GM12874 (cell line): ENCODE measurements around the gene MSI2.
A peak's percentile ranks its signal among the peaks of the same experiment; 100 is the strongest.

Source experiments
- TF ChIP-seq, protein P1 (sequence below): IDR thresholded peaks from 2 replicates; pipeline ENCODE4 v1.5.1; 2011; ENCODE audit warnings: low read depth, mild to moderate bottlenecking, control low read depth, low read length, moderate library complexity; ENCODE audit not compliant: insufficient read depth

MSI2 gene

DNA sequence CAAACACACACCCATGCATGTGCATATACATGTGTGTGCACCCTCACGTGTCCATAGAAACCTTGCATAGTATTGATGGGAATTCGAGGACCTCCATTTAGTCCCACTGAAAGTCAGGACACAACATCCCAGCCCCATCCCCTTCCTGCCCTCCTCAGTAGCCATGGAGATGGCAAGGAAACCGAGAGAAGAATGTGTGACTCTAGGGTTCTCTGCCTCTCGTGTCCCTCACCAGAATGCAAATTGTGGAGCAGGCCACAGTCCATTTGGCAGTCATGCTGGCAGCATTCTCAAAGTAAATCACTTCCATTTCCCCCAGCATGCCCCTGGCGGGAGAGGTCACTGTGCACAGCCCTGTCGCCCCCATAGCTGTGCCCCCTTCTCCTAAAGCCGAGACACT, 141.1 kb downstream of the MSI2 start:
- TF ChIP-seq, protein P1, sequence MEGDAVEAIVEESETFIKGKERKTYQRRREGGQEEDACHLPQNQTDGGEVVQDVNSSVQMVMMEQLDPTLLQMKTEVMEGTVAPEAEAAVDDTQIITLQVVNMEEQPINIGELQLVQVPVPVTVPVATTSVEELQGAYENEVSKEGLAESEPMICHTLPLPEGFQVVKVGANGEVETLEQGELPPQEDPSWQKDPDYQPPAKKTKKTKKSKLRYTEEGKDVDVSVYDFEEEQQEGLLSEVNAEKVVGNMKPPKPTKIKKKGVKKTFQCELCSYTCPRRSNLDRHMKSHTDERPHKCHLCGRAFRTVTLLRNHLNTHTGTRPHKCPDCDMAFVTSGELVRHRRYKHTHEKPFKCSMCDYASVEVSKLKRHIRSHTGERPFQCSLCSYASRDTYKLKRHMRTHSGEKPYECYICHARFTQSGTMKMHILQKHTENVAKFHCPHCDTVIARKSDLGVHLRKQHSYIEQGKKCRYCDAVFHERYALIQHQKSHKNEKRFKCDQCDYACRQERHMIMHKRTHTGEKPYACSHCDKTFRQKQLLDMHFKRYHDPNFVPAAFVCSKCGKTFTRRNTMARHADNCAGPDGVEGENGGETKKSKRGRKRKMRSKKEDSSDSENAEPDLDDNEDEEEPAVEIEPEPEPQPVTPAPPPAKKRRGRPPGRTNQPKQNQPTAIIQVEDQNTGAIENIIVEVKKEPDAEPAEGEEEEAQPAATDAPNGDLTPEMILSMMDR, result no peak

GRCh38 chr17:57399690-57400089, 143.4 kb downstream of the MSI2 start:
- TF ChIP-seq, protein P1, result no peak

- TF ChIP-seq, protein P1, result no peak
Observed at GRCh38 chr17:57400648-57401047, 144.3 kb downstream of the MSI2 start.

- TF ChIP-seq, protein P1, result peak; percentile 29; the same call in 1 of the 2 replicates
Observed at GRCh38 chr17:57401556-57402488, 145.5 kb downstream of the MSI2 start.

- TF ChIP-seq, protein P1, result no peak
Observed at GRCh38 chr17:57402681-57403180, 146.4 kb downstream of the MSI2 start.

GRCh38 chr17:57403236-57403635, 146.9 kb downstream of the MSI2 start:
- TF ChIP-seq, protein P1, result no peak

- TF ChIP-seq, protein P1, result peak; percentile 48
Observed at GRCh38 chr17:57404073-57404472, 147.8 kb downstream of the MSI2 start.
